HG02840 (cell line): ENCODE results near the gene ZNF580.

Experiments
- ATAC-seq: cut with Tn5 transposase; IDR thresholded peaks from one replicate; pipeline ENCODE4 v1.9.1; 2021; ENCODE audit warnings: mild to moderate bottlenecking, moderate library complexity, moderate number of reproducible peaks; ENCODE audit not compliant: unreplicated experiment, low FRiP score

ZNF580 gene

DNA sequence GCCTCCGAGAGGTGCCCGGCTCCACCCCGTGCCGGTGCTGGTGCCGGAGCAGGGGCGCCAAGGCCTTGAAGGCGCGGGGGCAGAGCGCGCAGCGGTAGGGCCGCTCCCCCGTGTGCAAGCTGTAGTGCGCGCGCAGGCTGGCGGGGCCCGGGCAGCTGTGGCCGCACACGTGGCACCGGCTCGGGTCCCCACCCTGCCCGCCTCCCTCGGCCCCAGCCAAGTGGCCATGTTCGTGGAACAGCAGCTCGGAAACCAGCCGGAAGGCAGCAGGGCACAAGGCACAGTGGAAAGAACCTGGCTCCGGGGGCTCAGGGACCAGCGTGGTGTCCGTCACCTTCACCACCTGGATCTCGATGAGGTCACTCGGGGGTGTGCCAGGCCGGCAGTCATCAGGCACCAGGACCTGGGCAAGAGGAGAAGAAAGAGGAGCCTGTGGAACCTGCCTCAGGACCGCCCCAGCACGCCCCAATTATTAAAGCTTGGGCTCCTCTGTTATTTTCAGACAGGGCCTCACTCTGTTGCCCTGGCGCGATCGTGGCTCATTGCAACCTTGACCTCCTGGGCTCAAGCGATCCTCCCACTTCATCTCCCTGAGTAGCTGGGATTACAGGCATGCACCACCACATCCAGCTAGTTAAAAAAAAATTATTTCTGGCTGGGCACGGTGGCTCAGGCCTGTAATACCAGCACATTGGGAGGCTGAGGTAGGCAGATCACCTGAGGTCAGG lies 18.4 kb upstream of the ZNF580 start:
- ATAC-seq = no peak

GRCh38 chr19:55623130-55623529 lies 17.7 kb upstream of the ZNF580 start:
- no peak for ATAC-seq

GRCh38 chr19:55623561-55623960 lies 17.2 kb upstream of the ZNF580 start:
- ATAC-seq = no peak

- peak; percentile 49 for ATAC-seq
Observed at GRCh38 chr19:55624109-55625003, 16.4 kb upstream of the ZNF580 start, which contains the start of gene ZNF784. Gene ZNF784, minus strand, starts transcription at chr19:55624566. Its CDS starts 5 bp downstream, at chr19:55624561.

GRCh38 chr19:55625004-55625326 lies 15.8 kb upstream of the ZNF580 start:
- ATAC-seq = peak; percentile 7

DNA sequence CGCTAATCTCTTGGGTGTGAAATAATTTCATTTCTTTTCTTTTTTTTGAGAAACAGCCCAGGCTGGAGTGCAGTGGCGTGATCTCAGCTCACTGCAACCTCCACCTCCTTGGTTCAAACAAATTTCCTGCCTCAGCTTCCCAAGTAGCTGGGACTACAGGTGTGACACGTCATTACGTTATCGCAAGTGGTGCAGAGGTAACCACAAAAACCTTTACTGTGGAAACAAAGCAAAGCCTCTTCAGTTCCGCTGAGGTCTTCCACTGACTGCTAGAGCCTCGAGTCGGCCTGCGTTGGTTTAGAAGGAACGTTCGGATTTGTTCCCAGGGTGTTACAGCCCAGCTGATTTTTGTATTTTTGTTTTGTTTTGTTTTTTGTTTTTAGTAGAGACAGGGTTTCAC lies 14.5 kb upstream of the ZNF580 start:
- no peak for ATAC-seq

GRCh38 chr19:55632463-55632834 lies 8.4 kb upstream of the ZNF580 start:
- no peak for ATAC-seq

GRCh38 chr19:55633861-55634260 lies 6.9 kb upstream of the ZNF580 start:
- no peak for ATAC-seq

DNA sequence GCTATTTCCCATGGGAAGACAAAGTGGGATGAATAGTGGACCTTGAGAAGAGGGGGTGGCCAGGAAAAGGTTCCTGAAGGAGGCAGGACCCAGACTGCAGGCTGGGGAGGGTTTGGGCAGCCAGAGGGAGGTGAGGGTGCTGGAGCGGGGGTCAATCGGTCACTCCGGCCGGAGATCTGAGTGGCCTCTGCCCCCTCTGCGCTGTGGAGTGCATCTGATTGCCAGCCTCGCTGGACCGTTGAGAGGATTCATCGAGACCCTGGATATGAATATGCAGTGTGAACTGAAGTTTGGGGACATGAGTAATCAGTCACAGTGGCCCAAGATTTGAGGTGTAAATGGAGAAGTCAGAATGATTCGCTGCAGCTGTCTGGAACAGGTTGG lies 5.5 kb upstream of the ZNF580 start:
- ATAC-seq = no peak

DNA sequence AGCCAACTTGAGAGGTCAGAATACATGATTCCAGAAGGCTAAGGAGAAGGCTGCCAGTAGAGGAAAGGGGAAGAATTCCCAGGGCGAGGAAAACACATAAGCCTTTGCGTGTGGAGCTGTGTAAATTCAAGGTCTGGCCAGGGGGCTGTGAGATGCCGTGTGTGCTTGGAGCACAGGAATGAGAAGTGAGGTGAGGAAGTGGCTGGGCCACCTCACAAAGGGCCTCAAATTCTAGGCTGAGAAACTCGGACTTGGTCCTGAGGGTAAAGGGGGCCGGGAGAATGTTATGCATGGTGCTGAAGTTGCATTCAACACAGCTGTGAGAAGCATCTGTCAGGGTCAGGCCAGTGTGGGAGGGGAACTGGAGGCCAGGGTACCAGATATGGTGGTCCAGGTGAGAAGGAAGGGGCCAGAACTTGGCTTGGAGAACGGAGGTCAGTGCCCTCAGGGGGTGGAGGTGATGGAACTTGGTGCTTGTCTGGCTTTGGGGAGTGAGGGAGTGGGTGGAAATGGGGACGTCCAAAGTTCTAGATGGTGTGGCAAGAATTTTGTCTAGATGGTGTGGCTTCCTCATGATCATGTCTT lies 4.9 kb upstream of the ZNF580 start:
- ATAC-seq = no peak

DNA sequence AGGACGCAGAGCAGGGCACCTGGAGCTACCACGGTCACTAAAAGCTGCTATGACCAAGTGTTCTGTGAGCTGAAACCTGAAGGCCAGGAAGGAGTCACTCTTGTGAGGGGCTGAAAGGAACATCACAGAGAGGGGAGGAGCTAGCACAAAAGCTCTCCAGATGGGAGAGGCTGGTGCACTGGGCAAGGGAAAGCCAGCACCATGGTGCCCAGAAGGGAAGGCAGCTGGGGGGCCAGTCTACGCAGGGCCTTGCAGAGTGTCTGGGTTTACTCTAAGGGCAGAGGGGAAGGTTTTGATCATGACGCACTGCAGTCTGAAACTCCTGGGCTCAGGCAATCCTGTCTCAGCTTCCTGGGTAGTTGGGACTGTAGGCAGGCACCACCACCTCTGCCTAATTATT lies 4.1 kb upstream of the ZNF580 start:
- no peak for ATAC-seq

GRCh38 chr19:55637534-55637933 lies 3.3 kb upstream of the ZNF580 start:
- ATAC-seq = no peak

DNA sequence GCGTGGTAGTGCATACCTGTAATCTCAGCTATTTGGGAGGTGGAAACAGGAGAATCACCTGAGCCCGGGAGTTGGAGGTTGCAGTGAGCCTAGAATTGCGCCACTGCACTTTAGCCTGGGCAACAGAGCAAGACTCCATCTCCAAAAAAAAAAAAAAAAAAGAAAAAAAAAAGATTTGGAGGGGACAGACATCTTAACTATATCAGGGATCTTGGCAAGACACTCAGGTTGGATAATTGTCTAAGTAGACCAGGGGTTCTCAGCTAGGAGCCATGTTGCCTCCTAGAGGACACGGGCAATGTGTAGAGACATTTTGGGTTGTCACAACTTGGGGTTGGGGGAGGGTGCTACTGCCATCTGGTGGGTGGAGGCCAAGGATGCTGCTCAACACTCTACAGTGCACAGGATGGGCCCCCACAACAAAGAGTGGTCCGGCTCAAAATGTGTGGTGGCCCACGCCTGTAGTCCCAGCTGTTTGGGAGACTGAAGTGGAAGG lies 1.9 kb upstream of the ZNF580 start:
- ATAC-seq = no peak

- no peak for ATAC-seq
Observed at GRCh38 chr19:55640043-55640576, 692 bp upstream of the ZNF580 start.

GRCh38 chr19:55641426-55642152 lies 787 bp downstream of the ZNF580 start:
- ATAC-seq = no peak

GRCh38 chr19:55642153-55643002 lies 1.6 kb downstream of the ZNF580 start:
- no peak for ATAC-seq

GRCh38 chr19:55643003-55643886 lies 2.4 kb downstream of the ZNF580 start, which contains the start of gene ZNF581:
Gene ZNF581, plus strand, starts transcription at chr19:55643649. Its CDS starts 923 bp downstream, at chr19:55644572.
- no peak for ATAC-seq

DNA sequence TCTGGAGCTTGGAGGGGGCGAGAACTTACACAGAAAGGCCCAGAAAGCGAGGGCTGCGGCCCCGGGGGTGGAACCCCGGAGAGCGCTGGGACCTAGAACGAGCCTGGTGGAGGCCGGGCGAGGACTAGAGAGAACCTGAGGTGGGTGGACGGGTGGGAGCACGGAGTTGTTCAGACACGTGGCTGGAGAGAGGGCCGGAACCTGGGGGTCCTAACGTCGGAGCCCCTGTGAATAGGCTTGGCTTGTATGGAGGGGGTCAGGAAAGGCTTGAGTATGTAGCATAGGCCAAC lies 3.0 kb downstream of the ZNF580 start:
- no peak for ATAC-seq
